Middle frontal gyrus (tissue), 1 donor: ENCODE data around the gene CLBA1.

ENCODE experiments used
- DNase-seq: peaks from one replicate; pipeline ENCODE4 v3.0.0-alpha.2; 2015; ENCODE audit warnings: low spot score; ENCODE audit errors: extremely low spot score

Gene CLBA1

GRCh38 chr14:105043641-105044040 is 58.1 kb downstream of the CLBA1 start:
- no peak for DNase-seq
